ENCODE results near the gene SLC12A4. TPM values are rescaled to one million over a fixed set of nuclear protein-coding genes. Genes with fewer than 3 reads are reported as not detected.
"Not testable (repeated sequence)": the region's sequence is repeated elsewhere in the genome, so short reads cannot be mapped to it uniquely, and the experiment has no call there.

The SLC12A4 gene
- total RNA-seq, 1 experiment from 2014 or later, result 41.9 TPM

GRCh38 chr16:67915831-67916723, 52.4 kb downstream of the SLC12A4 start:
- intact Hi-C loops (cut with micrococcal nuclease; ENCODE audit: unreplicated experiment), result no loop called here
- H3K27ac ChIP-seq (ENCODE audit: low read depth, low read length, poor library complexity, severe bottlenecking), result no peak overlapping the region
- BruUV-seq (replicated peaks), result no TSS peak
- H3K36me3 ChIP-seq (ENCODE audit: insufficient read depth, low read length, poor library complexity, severe bottlenecking), result no peaks in the 10 kb centered on the region
- CTCF ChIA-PET, result no interaction called here
- no peak for TF ChIP-seq EZH2 (IDR thresholded peaks at IDR 0.05; ENCODE audit: borderline replicate concordance, low read depth, low read length, poor library complexity, severe bottlenecking)
- TF ChIP-seq CTCF (conservative IDR thresholded peaks at IDR 0.05; ENCODE audit: low read depth, low read length), result no peak
- no peak overlapping the region for H3K4me3 ChIP-seq (ENCODE audit: low read depth, low read length, poor library complexity, severe bottlenecking)
- no peaks in the 10 kb centered on the region for H3K4me1 ChIP-seq (ENCODE audit: insufficient read depth, low read length, poor library complexity, severe bottlenecking)
- no peak for DNase-seq (ENCODE audit: low spot score)
- H3K9me3 ChIP-seq (ENCODE audit: low read depth, low read length, poor library complexity, severe bottlenecking), result no peaks in the 10 kb centered on the region
- no peaks in the 10 kb centered on the region for H3K27me3 ChIP-seq (replicated peaks; ENCODE audit: insufficient read depth, low read depth, low read length, poor library complexity)
- POLR2A ChIA-PET (ENCODE audit: low non-redundant PET), result no interaction called here

DNA sequence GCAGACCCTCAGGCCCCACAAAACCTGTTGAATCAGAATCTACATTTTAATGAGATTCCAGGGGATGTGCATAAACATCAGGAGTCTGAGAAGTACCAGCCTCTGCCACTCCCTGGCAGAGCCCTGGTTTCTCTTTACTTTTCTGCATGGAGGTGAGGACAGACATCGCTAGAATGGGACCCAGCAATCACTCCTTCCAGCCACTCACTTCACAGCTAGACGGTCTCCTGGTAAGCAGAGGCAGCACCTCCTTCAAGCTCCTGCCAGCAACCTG, 53.0 kb downstream of the SLC12A4 start:
- H3K27me3 ChIP-seq (replicated peaks; ENCODE audit: insufficient read depth, low read depth, low read length, poor library complexity); DNase-seq (ENCODE audit: low spot score); H3K9me3 ChIP-seq (ENCODE audit: low read depth, low read length, poor library complexity, severe bottlenecking); intact Hi-C loops (cut with micrococcal nuclease; ENCODE audit: unreplicated experiment); POLR2A ChIA-PET (ENCODE audit: low non-redundant PET); H3K27ac ChIP-seq (ENCODE audit: low read depth, low read length, poor library complexity, severe bottlenecking); BruUV-seq (replicated peaks); H3K36me3 ChIP-seq (ENCODE audit: insufficient read depth, low read length, poor library complexity, severe bottlenecking); H3K4me3 ChIP-seq (ENCODE audit: low read depth, low read length, poor library complexity, severe bottlenecking); H3K4me1 ChIP-seq (ENCODE audit: insufficient read depth, low read length, poor library complexity, severe bottlenecking): not testable (repeated sequence)
- CTCF ChIA-PET, result interaction anchor here (0.6 kb wide), 1 partner anchor 89 kb away, joined by 4 read pairs; no protein-coding TSS in a partner anchor

DNA sequence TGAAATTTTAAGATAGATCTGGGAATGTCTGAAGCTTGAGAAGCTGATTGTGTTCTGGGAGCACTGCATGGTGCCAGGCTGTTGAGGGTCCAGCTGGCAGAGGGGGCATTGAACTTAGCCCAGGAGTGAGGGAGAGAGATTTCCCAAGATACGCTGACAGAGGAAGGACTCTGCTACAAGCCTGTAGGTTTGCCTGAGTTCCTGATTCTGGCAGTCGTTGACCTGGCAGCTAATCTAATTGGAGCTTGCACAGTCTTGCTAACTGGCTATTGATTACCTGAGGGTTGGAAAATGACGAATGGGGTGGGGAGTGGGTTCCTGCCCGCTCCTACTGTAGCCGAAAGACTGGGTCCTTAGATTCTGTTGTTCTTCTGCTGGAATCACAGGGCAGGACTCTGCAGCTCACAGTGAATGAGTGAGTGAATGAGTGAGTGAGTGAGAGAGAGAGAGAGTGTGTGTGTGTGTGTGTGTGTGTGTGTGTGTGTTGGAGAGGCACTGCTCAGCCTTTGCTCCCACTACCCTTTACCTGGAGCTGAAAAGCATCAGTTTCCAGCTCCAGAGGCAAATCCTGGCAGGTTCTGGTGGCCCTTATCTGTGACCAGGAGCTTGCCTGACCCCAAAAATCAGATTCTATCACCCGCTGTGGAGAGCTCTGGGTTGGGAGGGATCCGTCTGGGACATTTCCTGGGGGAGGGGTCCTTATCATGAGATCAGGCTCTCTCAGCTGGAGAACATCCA, 53.5 kb downstream of the SLC12A4 start:
- no TSS peak for BruUV-seq (replicated peaks)
- CTCF ChIA-PET, result interaction anchor here (0.6 kb wide), 1 partner anchor 89 kb away, joined by 4 read pairs; no protein-coding TSS in a partner anchor
- POLR2A ChIA-PET (ENCODE audit: low non-redundant PET), result no interaction called here

More for the DNA sequence above, 53.5 kb downstream of the SLC12A4 start:
- Histone ChIP-seq H3K4me3 (ENCODE audit: low read depth, low read length, poor library complexity, severe bottlenecking) (no peak overlapping the region), H3K4me1 (ENCODE audit: insufficient read depth, low read length, poor library complexity, severe bottlenecking) (no peaks in the 10 kb centered on the region), H3K9me3 (ENCODE audit: low read depth, low read length, poor library complexity, severe bottlenecking) (no peaks in the 10 kb centered on the region), H3K27ac (ENCODE audit: low read depth, low read length, poor library complexity, severe bottlenecking) (no peak overlapping the region), H3K36me3 (ENCODE audit: insufficient read depth, low read length, poor library complexity, severe bottlenecking) (no peaks in the 10 kb centered on the region), H3K27me3 (replicated peaks; ENCODE audit: insufficient read depth, low read depth, low read length, poor library complexity) (no peaks in the 10 kb centered on the region)
- intact Hi-C loops (cut with micrococcal nuclease; ENCODE audit: unreplicated experiment), result no loop called here
- DNase-seq (ENCODE audit: low spot score), result no peak
- TF ChIP-seq CTCF (conservative IDR thresholded peaks at IDR 0.05; ENCODE audit: low read depth, low read length), result no peak
- TF ChIP-seq EZH2 (IDR thresholded peaks at IDR 0.05; ENCODE audit: borderline replicate concordance, low read depth, low read length, poor library complexity, severe bottlenecking), result no peak
